NOMO-1 (cell line): ENCODE measurements around the gene SDK2.

Source experiments
- DNase-seq, 2 experiments: peaks; one replicate each; lab custom pipeline; 2025; ENCODE audit not compliant: unreplicated experiment in 2 of 2; lab: John Stamatoyannopoulos, UW

Gene SDK2

GRCh38 chr17:73514146-73514863 is 129.9 kb downstream of the SDK2 start:
- DNase-seq, result no peak

GRCh38 chr17:73513426-73513825 is 130.8 kb downstream of the SDK2 start:
- DNase-seq, result no peak

- no peak for DNase-seq
Observed at GRCh38 chr17:73511719-73512115, 132.5 kb downstream of the SDK2 start.

- no peak for DNase-seq
Observed at GRCh38 chr17:73510981-73511718, 133.1 kb downstream of the SDK2 start.

GRCh38 chr17:73508931-73509605 is 135.2 kb downstream of the SDK2 start:
- DNase-seq, result no peak

- no peak for DNase-seq
Observed at GRCh38 chr17:73508057-73508930, 136.0 kb downstream of the SDK2 start.

GRCh38 chr17:73506470-73507435 is 137.5 kb downstream of the SDK2 start:
- DNase-seq, result no peak

GRCh38 chr17:73503560-73503959 is 140.7 kb downstream of the SDK2 start:
- no peak for DNase-seq

- DNase-seq, result no peak
Observed at GRCh38 chr17:73500414-73500999, 143.7 kb downstream of the SDK2 start.

GRCh38 chr17:73498886-73499554 is 145.2 kb downstream of the SDK2 start:
- DNase-seq, result no peak

- DNase-seq, result no peak
Observed at GRCh38 chr17:73498176-73498575, 146.1 kb downstream of the SDK2 start.

GRCh38 chr17:73497721-73498120 is 146.5 kb downstream of the SDK2 start:
- no peak for DNase-seq

GRCh38 chr17:73496232-73496631 is 148.0 kb downstream of the SDK2 start:
- DNase-seq, result no peak

GRCh38 chr17:73495641-73496040 is 148.6 kb downstream of the SDK2 start:
- no peak for DNase-seq

GRCh38 chr17:73494950-73495349 is 149.3 kb downstream of the SDK2 start:
- no peak for DNase-seq

- no peak for DNase-seq
Observed at GRCh38 chr17:73493956-73494926, 150.0 kb downstream of the SDK2 start.
